SKM-1 treated with dmso at 0.1 percent for 144 hours (cell line): Measurements from ENCODE around the gene PSTPIP1.

Source experiments
- DNase-seq: peaks from one replicate; lab custom pipeline; 2025; ENCODE audit not compliant: unreplicated experiment; lab: John Stamatoyannopoulos, UW

PSTPIP1 gene

GRCh38 chr15:76978522-76979330 lies 16.2 kb upstream of the PSTPIP1 start:
- DNase-seq: no peak

GRCh38 chr15:76979331-76979925 lies 15.5 kb upstream of the PSTPIP1 start:
- no peak for DNase-seq

DNA sequence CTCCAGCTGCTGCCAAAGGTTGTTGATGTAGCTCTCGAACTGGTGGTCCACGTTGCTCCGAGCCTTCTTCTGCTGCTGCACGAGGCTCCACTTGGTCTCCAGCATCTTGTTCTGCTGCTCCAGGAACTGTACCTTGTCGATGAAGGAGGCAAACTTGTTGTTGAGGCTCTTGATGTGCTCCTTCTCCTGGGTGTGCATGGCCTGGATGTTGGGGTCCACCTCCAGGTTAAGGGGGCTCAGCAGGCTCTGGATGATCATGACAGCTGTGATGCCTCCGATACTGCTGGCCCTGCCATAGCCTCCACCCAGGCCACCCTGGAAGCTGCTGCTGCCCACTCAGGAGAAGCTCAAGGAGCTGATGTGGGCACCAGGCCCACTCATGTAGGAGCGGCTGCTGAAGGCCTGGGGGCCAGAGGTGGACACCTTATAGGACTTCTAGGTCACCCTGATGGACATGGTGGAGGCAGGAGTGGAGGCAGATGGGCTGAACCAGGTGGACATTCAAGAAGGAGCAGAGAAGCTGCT lies 14.9 kb upstream of the PSTPIP1 start:
- DNase-seq: no peak

DNA sequence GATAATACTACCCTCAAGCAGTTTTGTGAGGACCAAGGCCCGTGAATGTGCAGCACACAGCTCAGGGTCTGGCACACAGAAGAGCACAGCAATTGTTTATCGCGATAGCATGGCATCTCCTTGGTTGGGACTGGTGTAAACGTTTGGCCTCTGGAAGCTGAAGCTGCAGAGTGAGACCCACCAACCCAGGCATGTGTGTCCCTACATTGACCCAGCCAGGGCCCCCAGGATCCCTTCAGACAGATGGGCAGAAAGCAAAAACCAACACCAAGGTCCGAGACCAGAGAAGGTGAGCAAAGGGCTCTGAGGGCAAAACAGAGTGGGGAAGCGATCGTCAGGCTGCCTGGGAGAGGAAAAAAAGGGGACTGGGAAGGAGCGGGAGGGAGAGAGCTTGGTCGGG lies 12.6 kb upstream of the PSTPIP1 start:
- DNase-seq: no peak

DNA sequence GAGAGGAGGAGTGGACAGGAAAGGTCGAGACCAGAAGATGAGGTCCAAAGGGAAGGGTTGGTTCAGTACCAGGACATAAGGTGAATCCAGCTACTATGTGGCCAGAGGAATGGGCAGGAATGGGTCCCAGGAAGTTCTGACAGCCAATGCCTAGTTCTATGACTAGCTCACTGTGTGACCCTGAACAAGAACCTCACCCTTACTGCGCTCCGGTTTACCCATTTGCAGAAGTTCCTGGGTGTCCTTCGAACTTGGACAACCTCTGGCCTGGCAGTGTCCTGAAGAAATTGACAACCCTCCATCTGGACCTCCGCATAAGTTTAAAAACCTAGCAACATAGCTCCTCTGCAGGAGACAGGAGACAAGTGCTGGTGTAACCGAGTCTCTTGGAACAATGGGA lies 12.2 kb upstream of the PSTPIP1 start:
- DNase-seq: no peak

DNA sequence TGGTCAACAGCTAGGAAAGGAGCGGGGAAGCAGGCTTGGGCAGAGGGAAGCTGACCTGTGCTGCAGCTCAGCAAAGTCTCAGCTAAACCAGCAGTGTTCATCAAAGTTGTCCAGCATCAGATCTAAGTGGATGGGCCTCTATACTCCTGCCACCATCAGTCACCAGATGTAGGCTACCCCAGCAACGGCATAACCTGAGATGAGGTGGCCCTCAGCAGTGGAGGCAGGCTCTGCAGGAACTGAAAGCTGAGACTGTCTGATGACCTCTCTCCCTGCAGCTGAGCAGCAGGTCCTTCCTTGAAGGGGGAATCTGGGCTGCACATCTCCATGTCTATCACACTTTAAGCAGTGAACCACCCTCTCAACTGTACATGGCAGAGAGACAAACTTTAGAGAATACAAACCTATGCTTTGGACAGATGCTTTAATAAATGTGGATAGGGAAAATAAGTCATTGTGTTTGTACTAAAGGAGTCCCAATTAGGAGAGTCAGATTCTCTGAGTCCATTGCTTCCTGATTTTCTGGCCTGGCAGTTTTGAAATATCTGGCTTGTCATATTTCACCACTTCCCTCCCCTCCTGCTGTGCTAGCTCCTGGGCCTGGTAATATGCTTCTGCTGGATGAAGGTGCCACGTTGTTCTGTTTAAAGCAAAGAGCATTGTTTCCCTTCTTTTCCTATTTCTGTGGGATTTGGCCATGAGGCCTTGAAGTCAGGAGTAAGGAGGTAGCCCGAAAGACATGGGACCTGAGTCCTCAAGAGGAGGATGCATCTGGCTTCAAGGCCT lies 11.1 kb upstream of the PSTPIP1 start:
- DNase-seq: peak; percentile 88

DNA sequence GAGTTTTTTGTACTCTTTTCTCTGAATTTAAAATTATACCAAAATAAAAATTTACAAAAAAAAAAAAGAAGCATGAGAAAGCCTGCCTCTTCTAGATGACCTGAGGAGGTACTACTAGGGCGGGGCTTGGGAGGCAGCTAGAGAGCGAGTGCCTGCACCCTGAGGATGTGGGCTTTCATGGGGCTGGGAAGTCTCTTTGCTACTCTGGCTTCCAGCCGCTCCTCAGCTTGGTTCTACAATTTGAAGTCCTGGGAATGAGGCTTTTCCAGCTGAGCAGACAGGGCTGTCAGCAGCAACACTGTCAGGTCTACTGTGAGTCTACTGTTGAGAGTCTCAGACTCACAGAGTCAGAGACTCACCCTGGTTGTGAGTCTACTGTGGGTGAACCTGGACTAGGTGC lies 8.2 kb upstream of the PSTPIP1 start:
- DNase-seq: no peak

GRCh38 chr15:76987276-76987675 lies 7.7 kb upstream of the PSTPIP1 start:
- DNase-seq: no peak

DNA sequence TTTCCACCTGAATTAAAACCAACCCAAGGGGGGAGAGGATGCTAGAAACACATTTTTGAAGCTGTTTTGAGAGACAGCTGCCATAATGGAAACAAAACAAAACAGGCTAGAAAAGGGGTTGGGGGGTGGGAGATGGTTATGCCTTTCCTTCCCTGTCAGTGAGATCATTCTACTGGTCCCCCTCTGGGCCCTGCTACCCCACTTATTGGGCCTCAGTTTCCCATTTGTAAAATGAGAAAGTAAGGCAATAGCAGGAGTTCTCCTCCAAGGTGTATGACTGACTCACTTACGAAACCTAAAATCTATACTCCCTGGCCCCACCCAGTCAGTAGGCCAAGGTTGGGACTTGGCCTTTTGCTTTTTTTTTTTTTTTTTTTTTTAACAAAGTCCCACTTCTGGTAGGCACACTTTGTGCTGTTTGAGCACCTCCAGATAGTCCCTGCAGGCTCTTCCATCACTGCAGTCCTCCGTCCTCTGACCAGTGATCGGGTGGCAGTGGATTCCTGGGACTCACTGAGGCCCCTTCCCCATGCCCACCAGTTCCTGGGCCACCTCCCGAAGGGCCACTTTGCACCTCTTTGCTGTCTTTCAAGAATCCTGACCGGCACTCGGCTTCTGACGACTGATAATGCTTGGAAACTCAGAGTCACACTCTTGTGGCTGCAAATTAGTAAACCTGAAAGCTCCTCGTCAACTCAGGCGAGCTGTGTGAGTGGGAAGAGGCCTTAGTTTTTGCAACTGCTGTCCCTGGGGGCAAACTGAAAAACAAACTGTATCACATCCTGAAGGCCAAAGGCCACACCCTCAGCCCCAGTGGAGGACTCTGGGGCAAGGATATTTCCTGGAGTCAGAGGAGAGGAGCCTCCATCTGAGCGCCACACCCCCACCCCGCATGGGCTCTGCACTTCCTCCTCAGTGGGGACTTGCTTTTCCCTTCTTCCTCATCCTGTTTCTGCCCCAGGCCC lies 6.7 kb upstream of the PSTPIP1 start:
- peak; percentile 85 for DNase-seq

DNA sequence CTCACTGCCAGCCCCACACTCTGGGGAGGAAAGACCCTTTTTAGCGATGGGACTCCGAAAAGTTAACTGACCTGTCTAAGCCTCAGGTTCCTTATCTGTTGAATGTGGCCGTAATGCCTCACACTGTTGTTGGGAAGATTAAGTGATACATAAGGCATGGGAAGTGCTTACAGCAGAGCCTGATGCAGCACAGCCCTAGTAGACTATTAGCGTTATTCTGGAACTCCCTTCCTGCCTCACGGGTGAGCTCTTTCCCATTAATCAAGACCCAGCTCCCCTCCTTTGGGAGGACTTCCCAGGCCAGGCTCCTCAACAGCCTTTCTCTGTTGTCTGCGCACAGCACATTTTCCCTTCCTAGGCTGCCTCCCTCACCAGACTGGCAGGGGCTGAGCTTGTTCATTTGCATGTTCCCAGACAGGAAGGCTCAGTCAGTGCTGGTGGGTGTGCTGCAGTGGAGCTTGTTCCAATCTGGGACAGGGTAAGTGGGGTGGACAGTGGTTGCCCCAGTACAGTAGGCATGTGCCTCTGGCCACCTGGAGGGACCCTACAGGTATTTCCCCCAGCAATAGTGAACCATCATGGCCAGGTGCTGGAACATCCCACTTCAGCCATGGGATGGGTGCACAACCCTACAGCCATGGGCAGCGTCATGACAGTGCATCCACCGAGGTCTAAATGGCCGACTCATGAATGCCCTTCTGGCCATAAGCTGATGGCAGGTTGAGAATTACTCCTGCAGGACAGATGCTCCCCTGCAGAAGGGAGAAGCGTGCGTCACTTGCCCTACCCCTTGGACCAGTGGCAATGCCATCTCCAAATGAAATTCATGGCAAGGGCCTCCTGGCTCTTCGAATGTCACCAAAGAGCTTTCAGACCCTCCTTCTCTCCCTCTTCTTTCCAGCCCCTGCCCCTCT lies 5.8 kb upstream of the PSTPIP1 start:
- DNase-seq: no peak

DNA sequence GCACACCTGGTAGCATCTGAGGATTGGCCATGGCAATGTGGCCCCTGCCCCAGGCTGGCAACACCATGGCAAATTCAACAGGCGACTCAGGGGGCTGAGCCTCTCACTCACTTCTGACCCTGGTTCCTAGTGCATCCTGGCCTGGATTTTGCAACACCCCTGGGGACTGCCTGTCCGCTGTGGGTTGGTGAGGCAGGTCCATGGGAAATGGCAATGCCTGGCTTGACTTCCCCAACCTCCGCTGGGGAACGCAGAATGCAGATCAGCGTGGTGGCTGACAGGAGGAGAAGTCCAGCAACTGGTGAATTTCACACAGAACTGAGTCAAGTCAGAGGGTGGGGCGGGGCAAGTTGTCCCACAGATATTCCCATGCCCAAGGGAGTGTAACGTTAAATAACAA lies 3.9 kb upstream of the PSTPIP1 start:
- peak; percentile 42 for DNase-seq

GRCh38 chr15:76991741-76992645 lies 2.9 kb upstream of the PSTPIP1 start:
- peak; percentile 32 for DNase-seq

- DNase-seq: no peak
Measured at GRCh38 chr15:76993114-76993725, 1.7 kb upstream of the PSTPIP1 start.

DNA sequence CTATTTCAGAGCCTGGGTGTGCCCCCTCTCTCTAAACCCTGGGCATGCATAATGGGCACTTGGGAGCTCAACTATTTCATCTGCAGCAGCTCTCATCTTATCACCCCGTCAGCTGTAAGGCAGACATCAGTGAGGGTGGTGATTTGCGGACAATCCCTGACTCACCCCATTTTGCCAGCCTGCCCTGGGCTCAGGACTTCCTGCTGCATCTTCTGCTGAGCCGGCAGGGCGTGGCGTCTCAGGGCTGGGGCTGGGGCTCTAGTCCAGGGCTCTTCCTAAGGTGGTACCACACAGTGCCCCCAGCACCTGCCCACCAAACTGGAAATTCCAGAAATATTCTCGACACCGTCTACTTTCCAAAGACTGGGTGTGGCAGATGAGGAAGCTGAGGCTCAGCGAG lies 925 bp upstream of the PSTPIP1 start:
- peak; percentile 25 for DNase-seq

GRCh38 chr15:76994496-76994895 lies 430 bp upstream of the PSTPIP1 start:
- no peak for DNase-seq

DNA sequence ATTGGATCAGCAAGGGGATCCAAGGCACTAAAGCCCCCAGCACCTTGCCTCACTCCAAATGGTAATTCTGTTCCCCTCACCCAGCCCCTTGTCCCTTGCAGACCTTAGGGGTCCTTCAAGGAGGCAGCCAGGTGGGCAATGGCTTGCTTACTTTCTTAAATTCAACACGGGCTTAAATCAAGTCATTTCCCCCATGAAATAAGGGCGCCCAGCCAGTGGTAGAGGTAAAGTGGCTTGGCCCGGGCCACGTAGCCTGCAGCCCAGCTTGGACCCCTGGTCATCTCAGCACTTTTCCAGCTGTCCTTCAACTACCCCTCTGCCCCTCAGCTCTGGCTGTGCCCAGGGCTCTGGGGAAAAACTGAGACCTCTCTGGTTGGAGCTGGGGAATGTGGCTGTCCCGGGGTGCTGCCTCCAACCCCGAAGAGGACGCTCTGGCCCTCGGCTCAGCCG lies 1.2 kb downstream of the PSTPIP1 start:
- DNase-seq: no peak

DNA sequence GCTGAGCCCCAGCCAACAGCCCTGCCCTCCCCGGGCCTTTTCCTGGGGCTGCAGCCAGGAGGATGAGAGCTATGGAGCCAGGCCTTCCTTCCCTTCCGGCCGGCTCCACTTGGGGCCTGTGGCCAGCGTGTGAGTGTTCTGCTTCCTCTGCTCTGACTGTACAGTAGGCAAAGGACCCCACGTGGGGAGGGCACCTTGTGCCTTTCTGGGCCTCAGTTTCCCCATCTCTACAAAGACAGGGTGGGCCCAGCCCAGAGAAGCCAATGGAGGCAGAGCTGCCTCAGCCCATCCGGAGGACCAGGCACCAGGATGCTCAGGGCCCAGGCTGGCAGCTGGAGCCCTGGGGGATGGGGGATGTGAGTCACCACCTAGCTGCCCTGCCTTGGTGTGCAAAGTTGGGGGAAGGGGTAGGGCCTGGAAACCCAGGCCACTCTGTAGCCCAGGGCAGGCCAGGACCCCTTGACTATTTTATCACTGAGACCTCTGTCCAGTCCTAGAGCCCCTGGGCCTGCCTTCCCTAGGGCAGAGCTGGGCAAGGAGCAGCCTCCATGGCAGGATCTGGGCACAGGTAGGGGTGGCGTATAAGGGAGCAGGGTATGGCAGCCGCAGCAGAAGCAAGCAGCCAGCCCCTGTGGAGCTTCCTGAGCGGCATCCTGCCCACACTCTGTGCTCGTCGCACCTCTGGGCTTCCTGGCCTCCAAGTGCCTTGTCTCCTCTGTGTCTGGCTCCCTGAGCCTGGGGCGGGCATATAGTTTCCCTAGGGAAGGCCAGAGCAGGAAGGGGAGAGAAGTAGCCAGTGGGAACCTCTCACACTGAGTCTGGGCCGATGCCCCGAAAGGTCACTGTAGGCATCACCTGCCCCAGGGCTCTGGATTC lies 1.8 kb downstream of the PSTPIP1 start:
- DNase-seq: no peak
